Right ventricle myocardium superior (tissue), 1 donor: ENCODE measurements around the gene IRF2. TPM values are rescaled to one million over a fixed set of nuclear protein-coding genes. Genes with fewer than 3 reads are reported as not detected.

Experiments used
- ATAC-seq: fragments of 200-7000 bp; cut with Tn5 transposase; one replicate; pipeline ENCODE4 v1.9.1; 2020; ENCODE audit warnings: mild to moderate bottlenecking; ENCODE audit not compliant: poor library complexity
- DNase-seq: peaks from one replicate; pipeline ENCODE4 v3.0.0-alpha.2; 2020
- intact Hi-C: fragments of 100-400 bp; cut with DNase I; formaldehyde crosslinking; loops from one replicate; pipeline ENCODE4 v1.11.2; 2022
- total RNA-seq: library from RNA; stranded (reverse); fragmentation: NEBNext Ultra II Directional; extraction: Animal tissue kit (Norgen Biotek cat#: 25700); gene quantifications from one replicate; pipeline ENCODE4 v1.2.1, GENCODE V29; 2021
- donor health status: DM: no; HTN: yes; CAD: no; lungs with severe emphysema.

IRF2 gene
- total RNA-seq, 1 donor from 2014 or later: 27.2 TPM

DNA sequence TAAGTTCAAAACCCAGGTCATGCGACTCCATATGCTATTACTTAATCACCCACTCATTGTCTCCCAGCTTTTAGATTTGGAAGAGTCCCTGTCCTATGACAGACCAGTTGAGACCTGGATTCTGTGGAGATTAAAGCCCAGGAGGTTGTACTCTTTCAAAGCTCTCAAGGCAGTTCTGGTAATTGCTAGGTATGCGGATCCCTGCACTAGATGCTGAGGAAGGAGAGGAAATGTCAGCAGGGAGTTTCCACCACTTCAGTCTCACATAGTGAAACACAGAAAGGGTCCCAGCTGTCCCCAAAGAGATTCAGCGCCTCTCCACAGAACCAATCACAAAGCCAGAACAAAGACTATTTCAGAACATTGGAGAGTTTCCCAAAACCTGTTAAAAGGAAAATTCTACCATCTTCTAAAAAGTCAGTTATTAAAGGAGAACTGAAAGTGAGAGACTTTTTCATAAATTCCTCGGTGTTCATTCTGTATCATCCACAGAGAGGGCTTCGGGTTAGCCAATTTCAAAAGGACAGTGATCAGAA is 53.4 kb downstream of the IRF2 start:
- intact Hi-C loops: no loop called here
- ATAC-seq (no peak), DNase-seq (no peak)

DNA sequence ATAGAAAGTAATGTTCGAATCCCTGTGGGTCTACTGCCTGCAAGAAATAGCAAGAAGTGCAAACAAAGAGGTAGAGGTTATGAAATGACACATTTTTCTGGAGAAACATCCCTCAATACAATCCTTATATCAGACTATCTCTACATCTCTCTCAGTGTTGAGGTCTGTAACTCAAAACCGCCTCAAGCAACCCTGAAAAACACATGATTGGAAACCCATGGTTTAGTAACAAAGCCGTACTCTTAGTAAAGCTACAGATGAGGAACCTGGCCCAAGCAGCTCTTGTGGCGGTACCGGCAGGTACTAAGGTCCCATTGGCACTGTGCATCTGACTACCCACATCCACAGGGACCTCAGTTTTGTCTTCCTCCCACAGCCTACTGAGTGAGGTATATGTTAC is 53.9 kb downstream of the IRF2 start:
- no peak for ATAC-seq

DNA sequence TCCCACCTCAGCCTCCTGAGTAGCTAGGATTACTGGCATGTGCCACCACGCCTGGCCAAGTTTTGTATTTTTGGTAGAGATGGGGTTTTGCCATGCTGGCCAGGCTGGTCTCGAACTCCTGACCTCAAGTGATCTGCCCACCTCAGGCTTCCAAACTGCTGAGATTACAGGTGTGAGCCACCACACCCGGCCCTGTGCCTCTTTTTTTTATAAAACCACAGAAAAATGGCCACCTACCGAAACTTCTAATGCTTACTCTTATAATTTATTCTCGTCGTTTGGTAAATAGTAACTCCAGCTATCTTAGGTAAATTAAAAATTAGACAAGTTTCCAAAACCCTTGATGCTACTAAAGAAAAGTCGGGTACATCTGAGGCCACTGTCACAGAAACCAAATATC is 54.4 kb downstream of the IRF2 start:
- no peak for DNase-seq
- ATAC-seq: no peak
- intact Hi-C loops: no loop called here

More for the DNA sequence above, 53.9 kb downstream of the IRF2 start:
- no peak for DNase-seq
- intact Hi-C loops: no loop called here

DNA sequence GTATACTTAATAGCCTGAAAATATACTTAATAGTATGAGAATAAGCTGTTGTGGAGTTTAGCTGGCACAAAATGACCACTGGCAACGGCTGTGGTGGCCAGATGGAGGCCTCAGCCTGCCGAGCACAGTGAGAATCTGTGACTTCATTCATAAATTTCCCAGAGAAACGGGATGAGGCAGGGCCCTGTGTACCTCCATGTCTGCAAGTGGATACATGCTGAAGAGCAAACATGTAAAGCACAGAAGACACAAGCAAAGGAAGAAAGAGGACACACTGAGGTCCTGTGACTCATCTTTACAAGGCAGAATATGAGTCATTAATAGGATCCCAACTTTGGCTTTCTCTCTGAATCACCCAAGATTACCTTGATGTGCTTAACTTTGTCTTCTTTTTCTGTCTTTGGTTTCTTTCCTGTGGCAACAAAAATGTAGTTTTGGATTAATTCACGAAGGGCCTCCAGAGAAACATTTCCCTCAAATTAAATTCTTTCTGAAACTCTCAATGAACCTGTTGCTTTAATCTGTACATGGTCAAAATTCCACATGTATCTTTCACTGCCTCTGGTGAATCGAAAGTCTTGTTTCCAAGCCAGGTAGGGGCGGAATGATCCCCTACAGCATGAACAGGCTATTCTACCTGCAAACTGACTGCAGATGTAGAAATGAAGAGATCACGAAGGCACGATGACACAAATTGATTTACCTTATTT is 56.4 kb downstream of the IRF2 start:
- ATAC-seq: peak; percentile 17
- intact Hi-C loops: no loop called here
- DNase-seq: no peak

DNA sequence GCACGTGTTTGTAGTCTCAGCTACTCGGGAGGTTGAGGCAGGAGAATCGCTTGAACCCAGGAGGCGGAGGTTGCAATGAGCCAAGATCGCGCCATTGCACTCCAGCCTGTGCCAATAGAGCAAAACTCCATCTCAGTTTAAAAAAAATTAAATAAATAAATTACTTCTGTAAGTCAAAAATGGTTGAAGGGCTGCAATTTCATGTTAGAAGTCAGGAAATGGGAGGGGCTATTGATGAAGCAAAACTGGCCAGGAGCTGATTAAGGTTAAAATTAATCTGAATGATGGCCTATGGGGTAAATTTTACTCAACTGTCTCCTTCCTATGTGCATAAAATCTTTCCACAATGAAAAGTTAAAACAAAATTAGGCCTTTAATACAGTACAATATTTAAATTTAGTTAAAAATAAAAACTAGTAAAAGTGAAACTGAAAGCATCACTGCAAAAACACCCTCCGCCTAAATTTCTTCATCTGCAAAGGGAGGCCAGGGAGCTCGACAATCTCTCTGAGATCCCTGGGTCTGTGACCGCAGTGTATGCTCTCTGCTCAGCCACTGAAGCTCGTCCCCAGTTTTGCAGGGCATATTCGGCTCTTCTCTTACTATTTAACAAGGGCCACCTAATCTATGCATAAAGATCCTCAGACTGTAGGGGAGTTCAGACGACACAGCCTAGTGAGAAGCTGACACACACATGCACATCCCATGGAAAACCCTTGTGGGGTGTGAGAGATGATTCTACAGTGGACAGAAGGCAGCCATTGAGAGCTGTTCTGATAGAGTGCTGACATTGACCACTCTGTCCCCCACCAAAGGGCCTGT is 57.2 kb downstream of the IRF2 start:
- ATAC-seq: no peak
- no peak for DNase-seq
- intact Hi-C loops: no loop called here

DNA sequence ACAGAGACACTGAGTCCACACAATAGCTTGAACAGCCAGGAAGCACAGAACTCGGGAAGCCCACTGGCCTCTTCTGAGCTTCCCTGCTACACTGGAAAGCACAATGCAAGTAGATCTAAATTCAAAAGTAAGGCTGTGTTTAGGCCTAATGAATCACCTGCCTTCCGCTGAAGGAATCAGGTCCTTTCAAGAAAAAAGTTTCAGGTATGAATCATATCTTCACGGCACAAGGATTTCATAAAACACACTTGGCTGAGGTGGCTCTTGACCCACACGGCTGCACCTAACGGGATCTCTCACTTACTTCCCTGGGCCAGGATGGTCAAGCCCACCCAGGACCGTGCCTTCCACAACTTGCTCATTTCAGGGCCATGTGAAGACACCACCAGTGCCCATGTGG is 59.3 kb downstream of the IRF2 start:
- DNase-seq (no peak), ATAC-seq (no peak)
- intact Hi-C loops: no loop called here

DNA sequence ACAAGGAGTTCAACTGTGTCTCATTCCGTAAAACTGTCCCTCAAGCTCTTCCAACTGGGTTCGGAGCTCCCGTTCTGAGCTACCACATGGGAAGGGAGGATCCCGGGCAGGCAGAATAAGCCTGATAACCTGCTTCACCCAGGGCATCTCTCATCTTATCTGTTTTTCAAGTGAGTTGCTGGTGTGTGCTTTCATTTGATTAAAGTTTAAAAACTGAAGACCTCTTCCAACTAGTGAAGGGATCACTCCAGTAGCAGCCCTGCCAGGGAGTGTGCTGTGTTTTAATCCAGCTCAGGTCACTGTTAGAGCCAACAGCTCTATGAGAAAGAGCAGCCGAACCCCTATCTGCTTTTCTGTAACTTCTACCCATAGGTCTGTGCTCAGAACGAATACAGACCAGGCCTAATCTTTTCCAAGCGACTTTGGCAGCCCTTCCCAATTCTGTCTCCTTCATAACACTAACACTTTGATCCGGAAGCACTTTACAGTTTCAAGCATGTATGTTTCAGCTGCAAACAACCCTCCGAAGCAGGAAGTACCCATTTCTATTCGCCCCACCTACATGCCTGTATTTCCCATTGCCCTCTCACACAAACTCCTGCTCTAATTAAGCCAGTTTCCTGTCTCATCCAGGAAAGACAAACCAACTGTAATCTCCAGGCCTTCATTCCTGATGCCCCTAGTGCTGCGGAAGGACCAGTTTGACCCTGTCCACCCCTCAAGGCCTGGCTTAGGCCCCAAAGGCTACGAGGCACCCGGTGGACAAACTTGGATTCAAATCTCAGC is 60.9 kb downstream of the IRF2 start:
- intact Hi-C loops: no loop called here
- ATAC-seq (peak; percentile 36), DNase-seq (no peak)

DNA sequence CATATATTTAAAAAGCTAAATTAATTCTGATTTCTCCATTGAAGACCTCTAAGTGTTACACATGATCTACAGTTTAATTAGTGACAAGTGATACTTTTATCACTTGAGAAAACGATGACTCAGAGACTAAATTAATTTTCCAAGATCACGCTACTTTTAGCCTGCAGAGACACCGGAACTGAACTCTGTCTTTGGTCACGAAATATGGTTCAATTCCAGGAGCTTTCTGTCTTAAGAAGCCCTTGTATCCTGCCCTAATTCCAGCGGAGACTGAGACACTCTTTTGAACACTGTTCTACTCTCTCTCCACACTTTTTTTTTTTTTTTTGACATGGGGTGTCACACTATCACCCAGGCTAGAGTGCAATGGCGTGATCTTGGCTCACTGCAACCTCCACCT is 63.6 kb downstream of the IRF2 start:
- no peak for DNase-seq
- ATAC-seq: no peak
- intact Hi-C loops: no loop called here

DNA sequence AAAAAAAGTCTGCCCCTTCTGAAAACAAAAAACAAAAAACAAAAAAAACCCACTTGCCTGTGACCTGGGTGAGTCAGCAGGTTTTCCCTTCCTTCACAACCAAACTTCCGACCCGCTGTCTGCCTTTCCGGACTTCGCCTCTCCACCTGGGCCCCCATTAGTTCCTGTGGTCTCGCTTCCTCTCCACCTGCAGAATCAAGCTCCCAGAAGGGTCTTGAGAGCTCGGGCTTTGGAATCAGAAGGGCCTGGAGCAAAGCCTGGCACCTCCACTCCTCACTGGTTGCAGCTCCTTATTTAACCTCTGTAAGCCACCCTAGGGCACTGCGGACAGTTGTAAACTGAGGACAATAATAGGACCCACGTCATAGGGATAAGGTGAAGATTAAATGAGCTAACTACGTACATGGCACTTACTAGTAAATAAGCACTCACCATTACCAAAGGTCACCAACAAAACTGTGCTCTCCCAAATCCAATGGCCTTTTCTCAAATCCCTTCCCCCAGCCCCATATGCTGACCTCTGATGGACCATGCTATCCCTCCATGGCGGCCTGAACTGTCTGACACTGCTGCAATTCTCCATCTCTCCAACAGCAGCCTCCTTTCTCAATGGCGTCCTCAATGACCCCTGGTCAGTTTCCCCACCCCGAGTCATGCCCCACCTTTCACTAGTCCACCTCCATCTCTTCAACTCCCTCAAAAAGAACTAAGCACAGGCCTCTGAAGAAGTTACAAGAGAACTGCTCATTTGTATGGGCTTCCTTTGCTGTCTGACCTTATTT is 64.2 kb downstream of the IRF2 start:
- intact Hi-C loops: no loop called here
- DNase-seq (no peak), ATAC-seq (peak; percentile 48)

DNA sequence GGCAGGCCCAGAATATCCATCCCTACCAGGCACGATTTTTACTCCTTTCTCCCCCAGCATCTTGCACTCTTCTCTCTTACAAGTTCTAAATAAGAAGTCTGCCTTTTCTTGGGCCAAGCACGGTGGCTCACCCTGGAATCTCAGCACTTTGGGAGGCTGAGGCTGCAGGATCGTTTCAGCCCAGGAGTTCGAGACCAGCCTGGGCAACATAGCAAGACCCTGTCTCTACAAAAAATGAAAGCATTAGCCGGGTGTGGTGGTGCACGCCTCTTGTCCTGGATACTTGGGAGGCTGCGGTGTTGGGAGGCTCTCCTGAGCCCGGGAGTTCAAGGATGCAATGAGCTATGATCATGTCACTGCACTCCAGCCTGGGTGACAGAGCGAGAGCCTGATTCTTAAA is 64.8 kb downstream of the IRF2 start:
- DNase-seq (no peak), ATAC-seq (no peak)
- intact Hi-C loops: no loop called here

DNA sequence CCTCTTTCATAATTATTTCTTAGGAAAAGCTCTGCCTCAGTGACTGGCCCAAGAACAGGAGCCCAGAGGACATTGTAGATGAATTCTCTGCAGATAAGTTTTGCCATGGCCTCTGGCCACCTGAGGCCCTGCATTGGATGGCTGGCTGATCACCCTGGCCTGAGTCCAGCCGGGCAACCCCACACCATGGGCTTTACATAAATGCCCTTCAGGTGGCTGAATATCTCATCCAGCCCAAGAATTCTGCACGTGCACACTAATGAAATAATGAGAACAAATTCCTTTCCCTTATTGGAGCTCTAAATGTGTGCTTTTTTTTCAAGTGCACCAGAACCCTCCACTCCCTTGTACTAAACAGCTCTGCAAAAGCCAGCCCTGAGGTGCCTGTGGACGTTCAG is 65.7 kb downstream of the IRF2 start:
- no peak for DNase-seq
- ATAC-seq: peak; percentile 14
- intact Hi-C loops: no loop called here

DNA sequence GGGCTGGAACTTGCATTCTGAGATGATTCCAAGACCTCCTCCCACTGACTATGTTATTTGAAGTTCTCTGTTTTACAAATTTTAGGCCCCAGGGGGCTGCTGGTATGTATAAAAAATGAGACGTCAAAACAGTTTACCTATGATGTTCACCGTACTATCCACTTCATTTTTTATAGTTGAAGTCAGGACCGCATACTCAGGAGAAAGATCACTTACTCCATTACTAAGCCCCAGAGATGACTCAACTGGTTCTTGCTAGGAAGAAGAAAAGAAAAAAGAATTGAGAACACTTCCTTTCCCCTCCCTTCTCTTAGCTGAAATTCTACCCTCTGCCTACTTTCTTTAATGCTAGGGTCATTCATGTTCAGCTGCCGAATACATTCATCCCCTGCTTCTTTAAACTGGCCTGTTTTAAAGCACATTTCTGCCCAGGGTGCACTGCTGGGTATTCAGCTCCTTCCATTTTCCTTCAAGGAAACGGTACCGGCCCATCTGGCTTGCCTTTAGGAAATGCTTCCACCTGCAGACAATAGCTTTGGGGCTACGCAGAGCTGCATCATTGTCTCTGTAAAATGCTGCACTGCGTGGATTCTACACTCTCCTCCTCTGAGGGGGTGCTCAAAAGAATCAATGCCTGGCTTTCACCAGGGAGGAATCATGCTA is 66.2 kb downstream of the IRF2 start:
- intact Hi-C loops: no loop called here
- no peak for DNase-seq
- ATAC-seq: no peak

DNA sequence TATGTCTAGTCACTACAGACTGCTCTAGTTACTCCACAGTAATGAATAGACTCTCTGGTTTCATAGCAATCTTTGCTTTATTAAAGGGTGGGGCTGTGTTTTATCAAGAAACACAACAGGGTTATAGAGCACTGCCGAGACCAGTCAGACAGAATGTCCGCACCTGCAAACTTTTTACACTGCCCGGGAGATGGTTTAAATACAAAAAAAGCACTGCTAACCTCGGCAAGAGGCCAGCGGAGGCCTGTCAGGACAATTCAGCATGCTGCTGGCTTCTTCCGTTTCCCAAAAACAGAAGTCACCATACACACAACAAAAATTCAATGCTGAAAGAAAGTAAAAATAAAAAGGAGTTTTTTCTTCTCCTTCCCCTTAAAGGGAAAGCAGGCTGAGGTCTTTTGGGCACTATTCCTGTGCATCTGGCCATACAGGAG is 67.4 kb downstream of the IRF2 start:
- peak; percentile 63 for DNase-seq
- intact Hi-C loops: no loop called here
- peak; percentile 31 for ATAC-seq

DNA sequence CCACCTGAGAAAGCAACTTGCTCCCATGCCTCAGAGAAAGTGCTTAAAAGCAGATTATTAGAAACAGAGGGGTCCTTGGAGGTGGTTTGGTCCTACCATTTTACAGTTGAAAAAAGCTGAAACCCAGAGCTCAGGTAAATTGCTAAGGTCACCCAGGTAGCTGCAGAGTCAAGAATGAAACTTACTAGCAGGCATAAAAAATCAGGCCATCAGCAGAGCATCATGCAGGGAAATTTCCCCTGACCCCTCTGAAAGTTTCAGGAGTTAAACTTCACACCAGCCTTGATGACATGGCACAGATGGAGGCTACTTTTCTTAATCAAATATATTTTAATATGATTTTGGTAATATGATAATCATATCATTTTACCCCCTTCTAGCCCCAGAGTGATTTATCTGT is 70.3 kb downstream of the IRF2 start:
- ATAC-seq (no peak), DNase-seq (no peak)
- intact Hi-C loops: no loop called here

DNA sequence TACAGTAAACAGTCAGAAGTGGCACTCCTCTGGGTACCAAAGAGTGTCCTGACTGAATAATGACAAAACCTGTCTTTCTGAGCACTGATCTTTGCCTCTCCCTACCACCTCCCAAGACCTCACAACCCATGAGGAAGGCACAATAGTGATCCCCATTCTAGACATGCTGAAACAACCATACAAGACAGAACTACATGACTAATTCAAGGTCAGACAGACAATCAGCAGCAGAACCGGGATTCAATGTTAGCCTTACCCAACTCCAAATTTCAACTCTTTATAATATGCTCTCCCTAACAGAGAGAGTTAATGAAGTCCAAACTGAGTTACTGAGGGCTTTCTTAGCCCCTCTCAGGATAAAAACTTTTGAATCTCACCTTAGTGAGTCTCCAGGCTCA is 71.0 kb downstream of the IRF2 start:
- intact Hi-C loops: no loop called here
- DNase-seq (no peak), ATAC-seq (no peak)

DNA sequence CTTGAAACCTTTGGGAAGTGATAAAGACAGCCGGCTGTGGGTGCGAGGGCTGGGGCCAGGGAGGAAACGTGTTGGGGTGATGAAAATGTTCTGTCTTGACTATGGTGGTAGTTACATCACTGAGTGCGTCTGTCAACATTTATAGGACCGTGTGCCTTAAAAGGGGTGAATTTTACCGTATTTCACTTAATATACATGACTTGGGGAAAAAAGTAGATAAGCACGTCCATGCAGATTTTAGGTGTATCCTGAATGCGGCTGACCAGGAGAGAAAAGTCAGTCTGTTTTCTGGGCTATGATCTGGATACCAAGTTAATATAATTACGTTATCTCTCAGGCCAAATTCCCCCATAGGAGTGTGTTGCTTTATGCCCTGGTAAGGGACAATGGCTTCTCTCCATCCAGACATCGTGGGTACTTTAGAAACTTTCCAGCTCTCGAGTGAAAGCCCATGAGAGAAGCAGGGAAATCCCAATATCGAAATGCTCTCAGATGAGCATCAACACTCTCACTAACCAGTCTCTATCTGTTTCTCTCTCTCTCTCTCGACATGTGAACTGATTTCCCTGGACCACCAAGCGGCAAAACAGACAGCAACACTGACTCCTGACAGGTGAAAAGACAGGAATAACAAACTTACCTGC is 71.5 kb downstream of the IRF2 start:
- no peak for ATAC-seq
- no peak for DNase-seq
- intact Hi-C loops: no loop called here

DNA sequence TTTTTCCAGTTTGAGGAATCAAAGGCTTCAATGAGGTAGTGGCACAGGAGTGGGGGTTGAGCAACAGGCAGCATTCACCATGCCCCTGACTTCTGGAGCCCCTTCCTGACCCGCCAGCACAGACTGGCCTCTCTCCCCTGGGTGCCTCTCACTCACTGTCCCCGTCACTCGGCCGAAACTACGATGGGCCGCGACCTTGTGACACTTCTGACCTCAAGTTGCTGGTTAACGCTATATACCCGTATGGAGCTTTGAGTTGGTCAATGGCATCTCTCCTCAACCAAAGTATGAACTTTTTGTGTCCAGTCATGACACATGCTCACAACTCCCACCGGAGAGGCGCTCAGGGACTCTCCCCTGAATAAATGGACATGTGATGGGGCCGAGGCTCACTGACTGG is 72.1 kb downstream of the IRF2 start:
- intact Hi-C loops: no loop called here
- DNase-seq (no peak), ATAC-seq (no peak)
